ENCODE results near the gene GHRHR.

GHRHR gene

GRCh38 chr7:30956704-30957103, 7.0 kb upstream of the GHRHR start:
- no peak for TF ChIP-seq CTCF (IDR thresholded peaks at IDR 0.05; ENCODE audit: control insufficient read depth, insufficient read depth, low read depth, low read length, missing control alignments)
- no peak overlapping the region for H3K4me3 ChIP-seq (ENCODE audit: control insufficient read depth, low read depth, low read length)
- DNase-seq (ENCODE audit: low read depth) = no peak

DNA sequence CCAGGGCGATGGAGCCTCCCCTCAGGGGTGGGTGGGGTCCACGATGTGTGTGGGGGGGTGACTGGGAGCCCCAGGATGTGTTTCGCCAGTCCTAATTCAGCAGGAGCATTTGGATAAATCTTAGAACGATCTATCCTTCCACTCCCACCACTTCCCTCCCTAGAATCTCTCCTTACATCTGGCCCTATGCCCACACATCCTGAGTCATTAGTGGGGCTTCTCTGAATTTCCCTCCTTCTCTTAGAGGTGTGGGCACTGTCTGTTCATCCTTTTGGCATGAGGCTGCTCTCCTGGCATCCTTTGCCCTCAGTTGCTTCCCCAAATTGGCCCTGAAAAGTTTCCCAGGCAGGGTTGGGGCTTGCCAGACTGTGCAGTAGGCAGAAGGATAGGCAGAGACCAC, 1.6 kb downstream of the GHRHR start:
- no peak overlapping the region for H3K4me3 ChIP-seq (ENCODE audit: control insufficient read depth, low read depth, low read length)
- TF ChIP-seq CTCF (IDR thresholded peaks at IDR 0.05; ENCODE audit: control insufficient read depth, insufficient read depth, low read depth, low read length, missing control alignments) = no peak
- DNase-seq (ENCODE audit: low read depth) = no peak

DNA sequence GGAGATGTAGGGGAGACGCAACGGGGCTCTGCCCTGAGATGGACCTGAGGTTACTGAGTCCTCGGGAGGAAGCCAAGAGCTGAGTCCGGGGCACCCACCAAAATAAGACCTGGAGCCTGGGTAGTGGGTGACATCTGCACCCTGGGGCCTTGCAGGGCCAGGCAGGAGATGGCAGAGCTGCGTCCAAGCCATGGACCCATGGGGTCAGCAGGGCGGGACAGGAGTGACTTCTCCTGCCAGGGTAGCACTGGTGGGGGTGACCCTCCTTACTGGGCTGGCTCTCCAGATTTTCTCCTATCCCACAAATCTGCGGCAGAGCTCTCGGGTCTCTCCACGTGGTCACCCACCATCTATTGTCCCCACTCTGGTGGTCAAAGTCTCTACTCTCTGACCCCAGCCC, 2.1 kb downstream of the GHRHR start:
- no peak overlapping the region for H3K4me3 ChIP-seq (ENCODE audit: control insufficient read depth, low read depth, low read length)
- no peak for TF ChIP-seq CTCF (IDR thresholded peaks at IDR 0.05; ENCODE audit: control insufficient read depth, insufficient read depth, low read depth, low read length, missing control alignments)
- no peak for DNase-seq (ENCODE audit: low read depth)

DNA sequence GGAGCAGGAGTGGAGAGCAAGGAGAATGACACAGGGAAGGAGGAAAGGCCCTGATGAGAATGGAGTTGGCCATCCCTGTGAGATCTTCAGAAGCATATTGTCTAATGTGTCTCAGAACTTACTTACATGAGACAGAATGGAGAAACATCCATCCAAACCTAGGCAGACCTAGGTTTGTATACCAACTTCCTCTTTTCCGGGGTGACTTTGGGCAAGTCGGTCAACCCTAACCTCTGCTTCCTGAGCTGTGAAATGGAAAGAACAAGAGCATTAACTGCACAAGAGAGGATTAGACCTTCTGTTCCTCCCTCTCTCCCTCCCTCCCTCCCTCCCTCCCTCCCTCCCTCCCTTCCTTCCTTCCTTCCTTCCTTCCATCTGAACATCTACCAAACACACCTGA, 4.5 kb downstream of the GHRHR start:
- H3K4me3 ChIP-seq (ENCODE audit: control insufficient read depth, low read depth, low read length) = no peak overlapping the region
- TF ChIP-seq CTCF (IDR thresholded peaks at IDR 0.05; ENCODE audit: control insufficient read depth, insufficient read depth, low read depth, low read length, missing control alignments) = no peak
- DNase-seq (ENCODE audit: low read depth) = no peak

DNA sequence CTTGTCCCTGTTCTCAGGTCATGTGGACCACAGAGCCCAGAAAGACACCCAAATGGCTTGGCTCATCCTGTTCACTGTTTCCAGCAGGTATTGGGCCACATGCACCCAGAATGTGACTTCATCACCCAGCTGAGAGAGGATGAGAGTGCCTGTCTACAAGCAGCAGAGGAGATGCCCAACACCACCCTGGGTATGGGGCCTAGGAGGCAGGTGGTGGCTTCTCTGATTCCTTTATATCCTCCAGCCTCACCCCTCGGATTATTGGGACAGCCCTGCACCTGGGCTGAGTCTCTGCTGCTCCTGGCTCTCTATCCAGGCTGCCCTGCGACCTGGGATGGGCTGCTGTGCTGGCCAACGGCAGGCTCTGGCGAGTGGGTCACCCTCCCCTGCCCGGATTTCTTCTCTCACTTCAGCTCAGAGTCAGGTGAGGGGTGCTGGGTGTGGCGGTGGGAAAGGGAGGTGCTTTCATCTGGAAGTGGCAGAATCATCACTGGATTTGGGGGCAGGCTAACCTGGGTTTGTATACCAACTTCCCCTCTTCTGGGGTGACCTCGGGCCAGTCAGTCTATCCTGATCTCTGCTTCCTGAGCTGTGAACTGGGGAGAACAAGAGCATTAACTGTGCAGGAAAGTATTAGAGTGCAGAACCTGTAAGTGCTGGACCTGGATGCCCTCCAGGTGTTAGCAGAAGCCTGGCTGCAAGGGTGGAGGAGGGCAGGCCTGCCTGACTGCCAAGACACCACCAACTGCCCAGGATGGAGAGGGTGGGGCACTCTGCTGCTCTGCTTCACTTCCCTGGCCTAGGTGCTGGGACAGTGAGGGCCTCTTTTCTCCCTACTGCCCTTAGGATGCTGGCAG, 5.2 kb downstream of the GHRHR start:
- no peak for TF ChIP-seq CTCF (IDR thresholded peaks at IDR 0.05; ENCODE audit: control insufficient read depth, insufficient read depth, low read depth, low read length, missing control alignments)
- no peak for DNase-seq (ENCODE audit: low read depth)

GRCh38 chr7:30969604-30969970, 5.8 kb downstream of the GHRHR start:
- H3K4me3 ChIP-seq (ENCODE audit: control insufficient read depth, low read depth, low read length) = no peak overlapping the region
- no peak for TF ChIP-seq CTCF (IDR thresholded peaks at IDR 0.05; ENCODE audit: control insufficient read depth, insufficient read depth, low read depth, low read length, missing control alignments)
- no peak for DNase-seq (ENCODE audit: low read depth)

More for the DNA sequence above, 5.2 kb downstream of the GHRHR start:
- no peak overlapping the region for H3K4me3 ChIP-seq (ENCODE audit: control insufficient read depth, low read depth, low read length)

Data from AG09309 (cell line).